ENCODE measurements around the gene SLC12A9.

SLC12A9 gene

DNA sequence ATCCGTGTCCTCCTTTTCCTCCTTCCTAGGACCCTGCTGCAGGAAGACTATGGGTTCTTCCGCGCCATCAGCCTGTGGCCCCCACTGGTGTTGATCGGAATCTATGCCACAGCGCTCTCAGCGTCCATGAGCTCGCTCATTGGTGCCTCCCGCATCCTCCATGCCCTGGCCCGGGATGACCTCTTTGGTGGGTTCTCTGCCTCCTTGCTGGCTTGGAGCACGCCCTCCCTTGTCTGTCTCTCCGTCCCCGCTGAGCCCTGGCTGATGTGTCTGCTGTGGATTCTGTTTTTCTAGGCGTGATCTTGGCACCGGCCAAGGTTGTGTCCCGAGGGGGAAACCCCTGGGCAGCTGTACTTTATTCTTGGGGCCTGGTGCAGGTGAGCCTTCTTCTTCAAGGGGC is 7.3 kb downstream of the SLC12A9 start:
- H3K4me3 ChIP-seq (ENCODE audit: low read length), result no peak overlapping the region
- DNase-seq (ENCODE audit: low read depth, low spot score), result no peak

DNA sequence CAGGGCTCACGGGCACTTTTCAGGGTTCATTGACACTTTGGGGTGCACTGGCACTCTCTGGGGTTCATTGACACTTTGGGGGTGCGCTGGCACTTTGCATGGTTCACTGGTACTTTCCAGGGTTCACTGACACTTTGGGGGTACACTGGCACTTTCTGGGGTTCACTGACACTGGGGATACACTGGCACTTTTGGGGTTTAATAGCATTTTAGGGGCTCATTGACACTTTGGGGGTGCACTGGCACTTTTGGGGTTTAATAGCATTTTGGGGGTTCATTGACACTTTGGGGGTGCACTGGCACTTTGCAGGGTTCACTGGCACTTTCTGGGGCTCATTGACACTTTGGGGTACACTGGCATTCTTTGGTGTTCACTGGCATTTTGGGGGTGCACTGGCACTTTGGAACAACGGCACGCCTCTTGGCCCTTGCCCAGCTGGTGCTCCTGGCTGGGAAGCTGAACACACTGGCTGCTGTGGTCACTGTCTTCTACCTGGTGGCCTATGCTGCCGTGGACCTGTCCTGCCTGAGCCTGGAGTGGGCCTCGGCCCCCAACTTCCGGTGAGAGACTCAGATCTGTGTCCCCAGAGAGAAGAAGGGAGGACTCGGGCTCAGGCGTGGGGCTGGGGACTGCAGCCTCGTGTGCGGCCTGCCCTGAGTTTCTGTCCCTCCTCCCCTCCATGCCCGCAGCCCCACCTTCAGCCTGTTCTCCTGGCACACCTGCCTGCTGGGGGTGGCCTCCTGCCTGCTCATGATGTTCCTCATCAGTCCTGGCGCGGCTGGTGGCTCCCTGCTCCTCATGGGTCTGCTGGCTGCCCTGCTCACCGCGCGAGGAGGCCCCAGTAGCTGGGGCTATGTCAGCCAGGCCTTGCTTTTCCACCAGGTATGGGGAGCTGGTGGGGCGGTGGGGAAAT is 8.4 kb downstream of the SLC12A9 start:
- no peak overlapping the region for H3K4me3 ChIP-seq (ENCODE audit: low read length)
- DNase-seq (ENCODE audit: low read depth, low spot score), result no peak

DNA sequence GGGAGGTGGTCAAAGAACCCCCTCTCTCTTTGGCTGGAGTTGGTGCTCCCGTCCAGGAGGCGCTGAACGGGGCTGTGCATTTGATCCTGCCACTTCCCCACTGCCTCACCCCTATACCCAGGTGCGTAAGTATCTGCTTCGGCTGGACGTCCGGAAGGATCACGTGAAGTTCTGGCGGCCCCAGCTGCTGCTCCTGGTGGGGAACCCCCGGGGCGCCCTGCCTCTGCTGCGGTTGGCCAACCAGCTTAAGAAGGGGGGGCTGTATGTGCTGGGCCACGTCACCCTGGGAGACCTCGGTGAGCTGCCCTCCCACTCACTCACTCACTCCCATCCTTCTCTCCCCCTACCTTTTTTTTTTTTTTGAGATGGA is 9.1 kb downstream of the SLC12A9 start:
- H3K4me3 ChIP-seq (ENCODE audit: low read length), result no peak overlapping the region
- no peak for DNase-seq (ENCODE audit: low read depth, low spot score)

DNA sequence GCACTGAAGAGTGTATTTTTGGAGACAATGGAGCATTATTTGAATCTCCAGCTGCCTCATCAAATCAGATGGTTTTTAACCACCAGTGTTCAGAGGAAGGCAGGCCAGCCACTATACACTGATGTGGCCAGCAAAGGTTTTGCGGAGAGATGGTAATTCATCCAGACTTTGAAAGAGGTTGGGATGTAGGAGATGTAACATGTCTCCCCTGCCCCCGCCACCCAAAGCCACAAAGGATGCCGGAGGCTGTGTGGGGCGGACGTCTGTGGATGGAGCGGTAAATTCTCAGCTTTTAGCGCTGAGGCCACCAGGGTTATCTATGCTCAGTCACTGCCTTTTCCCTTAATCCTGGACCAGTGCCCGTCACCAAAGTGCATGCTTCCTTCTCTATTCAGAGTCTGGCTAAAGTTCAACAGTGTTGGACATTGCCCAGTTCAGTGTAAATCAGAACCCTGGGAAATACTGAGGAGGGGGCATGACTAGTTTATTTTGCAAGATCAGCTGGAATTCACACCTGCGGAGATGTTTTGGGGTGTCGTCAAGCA is 11.0 kb downstream of the SLC12A9 start:
- no peak overlapping the region for H3K4me3 ChIP-seq (ENCODE audit: low read length)
- DNase-seq (ENCODE audit: low read depth, low spot score), result no peak

DNA sequence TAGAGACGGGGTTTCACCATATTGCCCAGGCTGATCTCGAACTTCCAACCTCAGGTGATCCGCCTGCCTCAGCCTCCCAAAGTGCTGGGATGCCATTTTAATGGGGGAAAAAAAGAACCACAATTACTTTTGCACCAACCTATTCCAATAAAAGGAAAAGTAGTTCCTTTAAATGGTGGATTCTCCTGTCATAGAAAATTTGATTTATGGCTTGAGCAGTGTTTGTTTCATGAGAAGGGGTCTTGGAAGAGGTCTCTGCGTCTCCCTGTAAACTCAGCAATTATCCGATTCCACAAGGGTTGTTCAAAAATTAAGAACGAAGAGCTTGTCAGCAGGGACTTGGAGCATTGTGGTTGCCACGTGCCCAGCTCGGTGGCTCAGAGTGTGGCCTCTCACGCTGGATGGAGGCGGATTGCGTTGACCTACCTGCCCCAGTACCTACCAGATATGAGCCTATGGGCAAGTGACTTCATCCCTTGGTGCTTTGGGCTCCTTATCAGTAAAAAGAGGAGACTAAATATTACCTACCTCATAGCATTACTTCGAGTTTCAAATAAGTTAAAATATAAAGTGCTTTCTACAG is 11.8 kb downstream of the SLC12A9 start:
- no peak for DNase-seq (ENCODE audit: low read depth, low spot score)
- no peak overlapping the region for H3K4me3 ChIP-seq (ENCODE audit: low read length)

DNA sequence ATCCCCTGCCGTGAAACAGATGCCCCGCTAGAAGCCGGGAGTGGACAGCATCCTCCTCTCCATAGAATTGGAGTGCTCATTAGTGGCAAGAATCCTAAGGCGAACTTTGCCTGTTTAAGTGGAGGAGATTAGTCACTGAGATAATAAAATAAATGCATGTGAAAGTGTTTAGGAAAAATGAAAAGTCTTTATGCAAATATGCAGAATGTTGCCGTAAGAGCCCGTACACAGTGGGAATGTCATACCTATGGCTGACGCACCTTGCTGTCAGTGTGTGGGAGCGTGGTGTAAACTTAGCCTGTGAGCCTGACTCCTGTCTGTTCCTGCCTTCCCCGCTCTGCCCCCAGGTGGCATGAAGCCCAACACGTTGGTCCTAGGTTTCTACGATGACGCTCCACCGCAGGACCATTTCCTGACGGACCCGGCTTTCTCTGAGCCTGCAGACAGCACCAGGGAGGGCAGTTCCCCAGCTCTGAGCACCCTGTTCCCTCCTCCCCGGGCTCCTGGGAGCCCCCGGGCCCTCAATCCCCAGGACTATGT is 12.9 kb downstream of the SLC12A9 start:
- DNase-seq (ENCODE audit: low read depth, low spot score), result no peak

DNA sequence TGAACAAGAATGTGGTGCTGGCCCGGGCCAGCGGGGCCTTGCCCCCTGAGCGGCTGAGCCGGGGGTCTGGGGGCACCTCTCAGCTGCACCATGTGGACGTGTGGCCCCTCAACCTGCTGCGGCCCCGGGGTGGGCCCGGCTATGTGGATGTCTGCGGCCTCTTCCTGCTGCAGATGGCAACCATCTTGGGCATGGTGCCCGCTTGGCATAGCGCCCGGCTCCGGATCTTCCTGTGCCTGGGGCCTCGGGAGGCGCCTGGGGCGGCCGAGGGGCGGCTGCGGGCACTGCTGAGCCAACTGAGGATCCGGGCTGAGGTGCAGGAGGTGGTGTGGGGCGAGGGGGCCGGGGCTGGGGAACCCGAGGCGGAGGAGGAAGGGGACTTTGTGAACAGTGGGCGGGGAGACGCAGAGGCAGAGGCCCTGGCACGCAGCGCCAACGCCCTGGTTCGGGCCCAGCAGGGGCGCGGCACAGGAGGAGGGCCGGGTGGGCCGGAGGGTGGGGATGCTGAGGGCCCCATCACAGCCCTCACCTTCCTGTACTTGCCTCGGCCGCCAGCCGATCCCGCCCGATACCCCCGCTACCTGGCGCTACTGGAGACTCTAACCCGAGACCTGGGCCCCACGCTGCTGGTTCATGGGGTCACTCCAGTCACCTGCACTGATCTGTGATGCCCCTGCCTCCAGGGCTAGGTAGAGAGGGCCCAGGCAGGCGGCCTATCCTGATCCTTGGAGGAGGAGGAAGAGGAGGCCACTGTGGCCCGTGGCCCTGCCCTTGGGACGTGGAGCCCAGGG is 13.6 kb downstream of the SLC12A9 start:
- no peak for DNase-seq (ENCODE audit: low read depth, low spot score)
- no peak overlapping the region for H3K4me3 ChIP-seq (ENCODE audit: low read length)

More for the DNA sequence above, 12.9 kb downstream of the SLC12A9 start:
- H3K4me3 ChIP-seq (ENCODE audit: low read length), result no peak overlapping the region

DNA sequence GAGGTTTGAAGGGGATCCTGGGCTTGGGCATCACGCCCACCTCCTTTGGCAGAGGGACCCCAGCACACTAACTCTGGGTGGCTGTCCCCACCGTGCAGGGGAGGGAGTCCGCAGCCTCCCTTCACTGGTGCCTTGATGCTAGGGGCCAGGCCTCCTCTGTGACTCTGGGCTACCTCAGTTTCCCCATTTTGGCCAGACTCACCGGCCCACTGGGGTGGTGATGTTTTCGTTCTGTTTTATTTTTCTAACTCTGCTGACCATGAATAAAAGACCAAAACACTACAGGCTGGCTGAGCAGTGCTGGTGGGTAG is 14.2 kb downstream of the SLC12A9 start:
- no peak overlapping the region for H3K4me3 ChIP-seq (ENCODE audit: low read length)
- no peak for DNase-seq (ENCODE audit: low read depth, low spot score)

DNA sequence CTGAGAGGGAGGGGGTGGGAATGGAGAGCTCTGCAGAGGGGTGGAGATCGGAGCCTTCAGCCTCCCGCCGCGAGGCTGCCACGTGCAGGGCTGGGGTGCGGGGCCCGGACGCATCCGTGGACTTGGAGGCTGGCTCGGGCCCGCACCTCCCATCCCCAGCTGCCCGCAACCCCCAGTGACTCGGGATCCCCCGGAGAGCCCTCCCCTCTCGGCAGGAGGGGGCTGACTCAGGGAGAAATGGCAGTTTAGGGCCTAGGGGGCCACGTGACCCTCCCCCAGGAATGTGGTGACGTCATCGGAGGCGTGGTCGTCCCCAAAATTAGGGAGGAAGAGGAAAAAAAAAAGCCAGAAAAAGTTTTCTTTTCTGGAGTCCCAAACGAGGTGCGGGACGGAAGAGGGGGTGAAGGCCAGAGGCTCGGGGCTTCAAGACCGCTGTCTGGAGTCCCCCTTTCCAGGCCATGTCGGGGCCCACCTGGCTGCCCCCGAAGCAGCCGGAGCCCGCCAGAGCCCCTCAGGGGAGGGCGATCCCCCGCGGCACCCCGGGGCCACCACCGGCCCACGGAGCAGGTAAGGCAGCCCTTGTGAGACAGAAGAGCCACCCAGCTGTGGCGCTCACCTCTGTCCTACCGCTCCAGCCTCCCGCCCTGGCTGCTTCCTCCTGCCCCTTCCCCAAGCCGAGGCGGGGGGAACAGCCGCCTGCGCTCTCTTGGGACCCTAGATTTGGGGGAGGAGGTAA is 14.7 kb downstream of the SLC12A9 start, which contains the start of gene TRIP6:
TRIP6 (plus strand) TSS at position 348 of the 736 bp plus-strand sequence; CDS start at position 459, 111 bp downstream.
- H3K4me3 ChIP-seq (ENCODE audit: low read length), result no peak within 1 kb of the TSS
- no peak for DNase-seq (ENCODE audit: low read depth, low spot score)

DNA sequence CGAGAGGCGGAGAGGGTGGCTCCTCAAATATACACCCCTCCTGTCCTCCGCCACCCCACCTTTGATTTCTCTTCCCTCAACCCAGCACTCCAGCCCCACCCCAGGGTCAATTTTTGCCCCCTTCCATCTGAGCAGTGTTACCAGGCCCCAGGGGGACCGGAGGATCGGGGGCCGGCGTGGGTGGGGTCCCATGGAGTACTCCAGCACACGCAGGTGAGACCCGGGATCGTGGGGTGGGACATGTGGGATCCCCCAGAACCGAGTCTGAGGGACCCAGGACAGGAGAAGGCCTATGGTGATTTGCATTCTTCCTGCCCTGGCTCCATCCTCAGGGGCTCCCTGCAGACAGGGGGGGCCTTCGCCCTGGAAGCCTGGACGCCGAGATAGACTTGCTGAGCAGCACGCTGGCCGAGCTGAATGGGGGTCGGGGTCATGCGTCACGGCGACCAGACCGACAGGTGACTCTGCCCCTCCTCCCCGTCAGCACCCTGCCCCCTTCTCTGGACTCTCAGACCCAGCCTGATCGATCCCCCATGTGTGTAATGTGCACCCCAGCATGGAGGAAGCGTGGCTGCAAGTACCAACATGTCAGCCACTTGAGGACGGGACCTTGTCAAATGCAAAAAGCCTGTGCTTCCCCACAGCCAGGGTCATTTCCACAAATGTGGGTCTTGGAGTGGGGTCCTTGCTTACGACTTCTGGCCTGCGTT is 15.4 kb downstream of the SLC12A9 start:
- no peak overlapping the region for H3K4me3 ChIP-seq (ENCODE audit: low read length)
- DNase-seq (ENCODE audit: low read depth, low spot score), result no peak

DNA sequence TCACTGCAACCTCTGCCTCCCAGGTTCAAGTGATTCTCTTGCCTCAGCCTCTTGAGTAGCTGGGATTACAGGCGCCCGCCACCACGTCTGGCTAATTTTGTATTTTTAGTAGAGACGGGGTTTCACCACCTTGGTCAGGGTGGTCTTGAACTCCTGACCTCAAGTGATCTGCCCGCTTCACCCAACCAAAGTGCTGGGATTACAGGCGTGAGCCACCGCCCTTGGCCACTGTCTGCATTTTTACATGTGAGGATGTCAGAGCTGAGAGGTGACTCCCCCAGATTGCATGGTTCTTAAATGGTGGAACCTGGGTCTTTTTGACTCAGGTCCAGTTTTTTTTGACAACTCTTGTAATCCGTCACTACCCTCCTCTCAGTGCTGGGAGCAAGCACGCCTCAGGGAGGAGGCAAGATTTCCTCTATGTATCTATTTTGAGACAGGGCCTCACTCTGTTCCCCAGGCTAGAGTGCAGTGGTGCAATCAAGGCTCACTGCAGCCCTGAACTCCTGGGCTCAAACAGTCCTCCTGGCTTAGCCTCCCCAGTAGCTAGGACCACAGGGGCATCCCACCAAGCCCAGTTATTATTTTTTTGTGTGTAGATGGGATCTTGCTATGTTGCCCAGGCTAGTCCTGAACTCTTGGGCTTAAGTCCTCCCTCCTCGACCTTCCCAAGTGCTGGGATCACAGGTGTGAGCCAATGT is 21.2 kb downstream of the SLC12A9 start:
- peak overlapping the region; percentile 97 for H3K4me3 ChIP-seq (ENCODE audit: low read length)
- no peak for DNase-seq (ENCODE audit: low read depth, low spot score)

DNA sequence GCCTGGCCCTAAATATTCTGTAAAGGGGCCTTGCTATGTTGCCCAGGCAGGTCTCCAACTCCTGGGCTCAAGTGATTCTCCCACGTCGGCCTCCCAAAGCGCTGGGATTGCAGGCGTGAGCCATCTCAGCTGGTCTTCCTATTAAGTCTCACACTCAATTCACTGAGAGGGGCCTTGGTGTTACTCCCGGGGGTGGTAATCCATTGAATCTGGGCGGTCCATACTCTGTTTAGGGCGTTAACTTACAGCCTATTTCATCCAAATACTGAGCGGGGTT is 21.7 kb downstream of the SLC12A9 start:
- no peak for DNase-seq (ENCODE audit: low read depth, low spot score)
- H3K4me3 ChIP-seq (ENCODE audit: low read length), result peak overlapping the region; percentile 97

DNA sequence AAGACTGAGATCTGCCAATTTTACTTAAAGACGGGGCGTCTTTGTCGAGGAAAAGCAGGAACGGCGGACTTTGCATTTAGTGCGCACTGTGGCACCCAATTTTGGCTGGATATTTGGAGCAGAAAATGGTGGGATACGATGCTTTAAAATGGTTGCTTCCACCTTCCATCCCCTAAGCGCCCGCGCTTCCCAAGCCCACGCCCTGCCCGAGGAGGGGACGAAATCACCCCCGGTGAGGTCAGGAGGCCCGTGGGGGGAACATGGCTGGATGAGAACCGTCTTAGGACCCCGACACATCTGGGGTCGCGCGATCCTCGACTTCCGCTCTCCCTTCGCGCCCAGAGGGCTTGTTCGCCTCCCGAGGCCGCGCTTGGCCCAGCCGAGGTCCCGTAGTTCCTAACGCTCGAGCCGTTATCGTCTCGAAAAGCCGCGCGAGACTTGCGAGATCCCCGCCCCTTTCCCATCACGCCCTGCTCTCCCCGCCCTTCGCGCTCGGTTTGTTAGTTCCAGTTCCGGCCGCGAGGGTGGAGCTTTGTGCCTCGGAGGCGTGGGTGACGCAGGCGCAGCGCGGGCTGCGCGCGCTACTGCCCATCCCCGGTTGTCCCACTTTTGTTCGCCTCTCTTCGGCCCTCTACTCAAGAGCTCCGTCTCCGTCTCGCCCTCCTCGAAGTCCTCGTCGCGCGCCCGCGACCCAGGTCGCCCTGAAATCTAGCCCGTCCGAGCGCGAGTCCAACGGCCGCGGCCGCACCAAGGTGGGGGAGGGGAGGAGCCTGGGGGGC is 22.3 kb downstream of the SLC12A9 start, which contains the start of gene SRRT:
SRRT (plus strand) TSS at position 527 of the 779 bp plus-strand sequence. CDS start 488 bp downstream, outside the sequence.
- peak within 1 kb of the TSS; percentile 97 for H3K4me3 ChIP-seq (ENCODE audit: low read length)
- peak; percentile 98 for DNase-seq (ENCODE audit: low read depth, low spot score)

DNA sequence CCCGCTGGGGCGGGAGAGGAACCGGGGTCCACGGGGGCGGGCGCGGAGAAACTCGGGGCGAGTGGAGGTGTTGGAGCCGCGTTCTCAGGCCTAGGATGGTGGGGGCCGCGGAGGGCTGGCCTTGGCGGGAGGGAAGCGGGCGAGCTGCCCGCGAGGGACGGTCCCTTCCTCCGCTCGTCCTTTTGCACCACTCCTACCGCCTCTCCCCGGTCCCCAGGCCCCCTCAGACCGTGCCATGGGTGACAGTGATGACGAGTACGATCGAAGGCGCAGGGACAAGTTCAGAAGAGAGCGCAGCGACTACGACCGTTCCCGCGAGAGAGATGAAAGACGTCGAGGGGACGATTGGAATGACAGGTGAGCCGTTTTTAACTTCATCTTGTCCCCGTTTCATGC is 22.8 kb downstream of the SLC12A9 start:
- peak overlapping the region; percentile 97 for H3K4me3 ChIP-seq (ENCODE audit: low read length)
- DNase-seq (ENCODE audit: low read depth, low spot score), result no peak

DNA sequence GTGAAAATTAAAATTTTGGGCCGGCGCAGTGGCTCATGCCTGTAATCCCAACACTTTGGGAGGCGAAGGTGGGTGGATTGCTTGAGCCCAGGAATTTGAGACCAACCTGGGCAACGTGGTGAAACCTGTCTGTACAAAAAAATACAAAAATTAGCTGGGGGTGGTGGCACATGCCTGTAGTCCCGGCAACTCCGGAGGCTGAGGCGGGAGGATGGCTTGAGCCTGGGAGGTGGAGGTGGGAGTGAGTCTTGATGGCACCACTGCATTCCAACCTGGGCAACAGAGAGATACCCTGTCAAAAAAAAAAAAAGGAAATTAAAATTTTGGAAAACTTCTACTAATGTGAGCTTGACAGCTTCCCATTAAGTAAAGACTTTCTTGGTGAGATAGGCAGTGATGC is 25.5 kb downstream of the SLC12A9 start:
- no peak for DNase-seq (ENCODE audit: low read depth, low spot score)
- H3K4me3 ChIP-seq (ENCODE audit: low read length), result no peak overlapping the region

DNA sequence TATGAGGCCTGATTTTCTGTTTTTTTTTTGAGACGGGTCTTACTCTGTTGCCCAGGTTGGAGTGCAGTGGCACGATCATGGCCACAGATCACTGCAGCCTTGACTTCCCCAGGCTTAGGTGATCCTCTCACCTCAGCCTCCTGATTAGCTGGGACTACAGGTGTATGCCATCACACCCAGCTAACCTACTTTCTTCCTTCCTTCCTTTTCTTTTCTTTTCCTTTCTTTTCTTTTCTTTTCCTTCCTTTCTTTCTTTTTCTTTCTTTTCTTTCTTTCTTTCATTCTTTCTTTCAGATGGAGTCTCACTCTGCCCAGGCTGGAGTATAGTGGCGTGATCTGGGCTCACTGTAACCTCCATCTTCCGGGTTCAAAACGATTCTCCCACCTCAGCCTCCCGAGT is 26.2 kb downstream of the SLC12A9 start:
- DNase-seq (ENCODE audit: low read depth, low spot score), result no peak
- no peak overlapping the region for H3K4me3 ChIP-seq (ENCODE audit: low read length)

DNA sequence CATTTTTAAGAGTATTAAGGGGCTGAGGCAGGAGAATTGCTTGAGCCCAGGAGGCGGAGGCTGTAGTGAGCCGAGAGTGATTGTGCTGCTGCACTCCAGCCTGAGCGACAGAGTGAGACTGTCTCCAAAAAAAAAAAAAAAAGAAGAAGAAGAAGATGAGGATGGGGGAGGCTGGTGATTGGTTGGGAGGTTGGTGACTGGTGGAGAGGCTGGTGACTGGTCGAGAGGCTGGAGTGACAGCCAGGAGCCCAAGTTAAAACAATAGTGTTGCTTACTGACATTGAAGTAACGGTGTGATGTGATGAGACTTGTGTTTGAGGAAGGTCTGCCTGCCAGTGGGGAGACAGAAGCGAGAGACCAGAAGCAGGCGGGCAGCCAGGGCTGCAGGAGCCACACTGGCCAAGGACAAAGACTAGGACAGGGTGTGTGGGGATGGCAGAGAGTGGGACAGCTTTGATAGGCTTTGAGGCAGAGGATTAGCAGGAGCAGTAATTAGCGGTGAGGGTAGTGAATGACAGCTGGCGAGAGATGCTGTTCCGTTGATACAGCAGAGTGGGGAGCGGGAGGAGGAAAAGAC is 27.3 kb downstream of the SLC12A9 start:
- no peak overlapping the region for H3K4me3 ChIP-seq (ENCODE audit: low read length)
- no peak for DNase-seq (ENCODE audit: low read depth, low spot score)
